ENCODE measurements around the gene NR5A1. TPM values are rescaled to one million over a fixed set of nuclear protein-coding genes. Genes with fewer than 3 reads are reported as not detected.

Gene NR5A1
- polyA plus RNA-seq, 2 donors = 0.02 TPM; not detected in 1

DNA sequence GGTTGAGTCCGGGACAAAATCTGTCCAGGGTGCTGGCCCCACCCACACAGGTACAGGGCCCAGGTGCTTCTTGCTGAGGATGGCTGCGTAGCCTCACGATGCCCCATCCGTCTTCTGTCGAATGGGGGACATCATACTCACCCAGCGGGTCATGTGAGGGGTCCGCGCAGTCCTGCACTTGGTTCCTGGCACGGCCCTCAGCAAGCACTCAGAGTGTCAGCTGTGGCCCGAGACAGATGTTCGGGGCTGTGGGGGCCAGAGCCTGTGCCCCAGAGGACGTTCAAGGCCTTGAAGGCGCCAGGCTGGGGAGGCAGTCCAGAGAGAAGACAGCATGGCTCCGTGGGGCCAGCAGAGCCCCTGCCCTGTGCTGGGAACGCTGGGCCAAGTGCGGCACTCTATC is 27.8 kb downstream of the NR5A1 start:
- H3K27me3 ChIP-seq (ENCODE audit: control insufficient read depth in 1 of 2, insufficient read depth in 2 of 2, low read length in 2 of 2) = peaks cover 0 to 9% of the 10 kb centered on the region in 2 donors
- no peaks in the 10 kb centered on the region for H3K36me3 ChIP-seq (ENCODE audit: control insufficient read depth in 2 of 2, insufficient read depth in 2 of 2, low read length in 1 of 2)
- WGBS, 2 donors = 80 to 83% methylated on average over 16 of the region's 16 CpGs

GRCh38 chr9:124478354-124478753 is 28.8 kb downstream of the NR5A1 start:
- no peaks in the 10 kb centered on the region for H3K4me1 ChIP-seq (ENCODE audit: control insufficient read depth in 2 of 2, insufficient read depth in 2 of 2, low read length in 1 of 2)
- 53 to 58% methylated on average over 12 of the region's 12 CpGs for WGBS, 2 donors
- peaks cover 0 to 9% of the 10 kb centered on the region in 2 donors for H3K27me3 ChIP-seq (ENCODE audit: control insufficient read depth in 1 of 2, insufficient read depth in 2 of 2, low read length in 2 of 2)
- no peaks in the 10 kb centered on the region for H3K9me3 ChIP-seq (ENCODE audit: control insufficient read depth in 2 of 2, insufficient read depth in 1 of 2, low read depth in 1 of 2, low read length in 1 of 2)
- no peak overlapping the region for H3K4me3 ChIP-seq (ENCODE audit: low read depth in 1 of 2, low read length in 2 of 2)
- no peak overlapping the region for H3K27ac ChIP-seq (ENCODE audit: low read depth in 2 of 2, low read length in 1 of 2)
- no peaks in the 10 kb centered on the region for H3K36me3 ChIP-seq (ENCODE audit: control insufficient read depth in 2 of 2, insufficient read depth in 2 of 2, low read length in 1 of 2)

More for the DNA sequence above, 27.8 kb downstream of the NR5A1 start:
- no peaks in the 10 kb centered on the region for H3K9me3 ChIP-seq (ENCODE audit: control insufficient read depth in 2 of 2, insufficient read depth in 1 of 2, low read depth in 1 of 2, low read length in 1 of 2)
- no peaks in the 10 kb centered on the region for H3K4me1 ChIP-seq (ENCODE audit: control insufficient read depth in 2 of 2, insufficient read depth in 2 of 2, low read length in 1 of 2)
- no peak overlapping the region for H3K4me3 ChIP-seq (ENCODE audit: low read depth in 1 of 2, low read length in 2 of 2)
- no peak overlapping the region for H3K27ac ChIP-seq (ENCODE audit: low read depth in 2 of 2, low read length in 1 of 2)

GRCh38 chr9:124477648-124478285 is 29.4 kb downstream of the NR5A1 start:
- Histone ChIP-seq H3K4me3 (ENCODE audit: low read depth in 1 of 2, low read length in 2 of 2) (peak overlapping the region in 1 of 2 donors; percentile 9), H3K4me1 (ENCODE audit: control insufficient read depth in 2 of 2, insufficient read depth in 2 of 2, low read length in 1 of 2) (no peaks in the 10 kb centered on the region), H3K27ac (ENCODE audit: low read depth in 2 of 2, low read length in 1 of 2) (no peak overlapping the region), H3K27me3 (ENCODE audit: control insufficient read depth in 1 of 2, insufficient read depth in 2 of 2, low read length in 2 of 2) (peaks cover 0 to 9% of the 10 kb centered on the region in 2 donors), H3K36me3 (ENCODE audit: control insufficient read depth in 2 of 2, insufficient read depth in 2 of 2, low read length in 1 of 2) (no peaks in the 10 kb centered on the region), H3K9me3 (ENCODE audit: control insufficient read depth in 2 of 2, insufficient read depth in 1 of 2, low read depth in 1 of 2, low read length in 1 of 2) (no peaks in the 10 kb centered on the region)
- 5 to 6% methylated on average over 29 to 53 of the region's 53 CpGs for WGBS, 2 donors

GRCh38 chr9:124477211-124477647 is 30.0 kb downstream of the NR5A1 start:
- Histone ChIP-seq H3K27ac (ENCODE audit: low read depth in 2 of 2, low read length in 1 of 2) (no peak overlapping the region), H3K27me3 (ENCODE audit: control insufficient read depth in 1 of 2, insufficient read depth in 2 of 2, low read length in 2 of 2) (peaks cover 0 to 9% of the 10 kb centered on the region in 2 donors), H3K36me3 (ENCODE audit: control insufficient read depth in 2 of 2, insufficient read depth in 2 of 2, low read length in 1 of 2) (no peaks in the 10 kb centered on the region), H3K4me3 (ENCODE audit: low read depth in 1 of 2, low read length in 2 of 2) (peak overlapping the region in 1 of 2 donors; percentile 9), H3K9me3 (ENCODE audit: control insufficient read depth in 2 of 2, insufficient read depth in 1 of 2, low read depth in 1 of 2, low read length in 1 of 2) (no peaks in the 10 kb centered on the region), H3K4me1 (ENCODE audit: control insufficient read depth in 2 of 2, insufficient read depth in 2 of 2, low read length in 1 of 2) (no peaks in the 10 kb centered on the region)
- WGBS, 2 donors = 25 to 28% methylated on average over 19 of the region's 19 CpGs

DNA sequence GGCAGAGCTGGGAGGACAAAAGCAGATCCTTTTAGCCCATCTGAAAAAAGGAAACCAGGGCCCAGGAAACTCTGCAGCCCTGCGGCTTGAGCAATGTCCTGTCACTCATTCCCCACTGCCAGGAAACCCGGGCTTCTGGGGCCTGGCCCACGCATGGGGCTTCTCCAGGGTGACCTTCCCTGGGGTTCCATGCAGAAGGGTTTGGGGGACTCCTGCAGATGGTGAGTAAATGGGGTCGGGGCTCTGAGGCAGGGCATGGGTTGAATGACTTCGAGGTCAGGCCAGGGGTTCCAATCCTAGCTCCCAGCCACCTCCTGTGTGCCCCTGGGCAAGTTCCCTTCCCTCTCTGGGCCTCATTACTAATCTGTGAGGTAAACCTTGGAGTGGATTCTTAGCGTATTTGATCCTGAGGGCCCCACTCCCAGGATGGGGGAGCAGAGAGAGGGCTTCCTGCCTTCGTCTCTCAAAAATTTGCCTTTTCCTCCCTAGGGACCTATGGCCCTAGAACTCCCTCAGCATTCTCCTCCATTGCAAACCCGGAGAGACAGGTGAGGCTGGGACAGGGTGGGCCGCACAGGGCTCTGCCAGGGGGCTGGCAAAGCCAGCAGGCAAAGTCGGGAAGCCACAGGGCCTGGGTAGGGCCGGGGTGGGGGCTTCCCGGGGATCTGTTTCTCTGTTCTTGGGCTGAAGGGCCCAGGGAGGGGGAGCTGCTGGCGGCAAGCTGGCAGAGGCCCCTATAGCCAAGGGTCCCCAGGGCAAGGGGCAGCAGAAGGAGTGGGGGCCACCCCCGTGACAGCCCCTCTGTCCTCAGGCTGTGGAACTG is 31.1 kb downstream of the NR5A1 start:
- WGBS, 2 donors = 71 to 77% methylated on average over 13 to 14 of the region's 14 CpGs
- Histone ChIP-seq H3K4me3 (ENCODE audit: low read depth in 1 of 2, low read length in 2 of 2) (no peak overlapping the region), H3K4me1 (ENCODE audit: control insufficient read depth in 2 of 2, insufficient read depth in 2 of 2, low read length in 1 of 2) (no peaks in the 10 kb centered on the region), H3K9me3 (ENCODE audit: control insufficient read depth in 2 of 2, insufficient read depth in 1 of 2, low read depth in 1 of 2, low read length in 1 of 2) (no peaks in the 10 kb centered on the region), H3K27ac (ENCODE audit: low read depth in 2 of 2, low read length in 1 of 2) (no peak overlapping the region), H3K36me3 (ENCODE audit: control insufficient read depth in 2 of 2, insufficient read depth in 2 of 2, low read length in 1 of 2) (no peaks in the 10 kb centered on the region), H3K27me3 (ENCODE audit: control insufficient read depth in 1 of 2, insufficient read depth in 2 of 2, low read length in 2 of 2) (peaks cover 0 to 9% of the 10 kb centered on the region in 2 donors)

DNA sequence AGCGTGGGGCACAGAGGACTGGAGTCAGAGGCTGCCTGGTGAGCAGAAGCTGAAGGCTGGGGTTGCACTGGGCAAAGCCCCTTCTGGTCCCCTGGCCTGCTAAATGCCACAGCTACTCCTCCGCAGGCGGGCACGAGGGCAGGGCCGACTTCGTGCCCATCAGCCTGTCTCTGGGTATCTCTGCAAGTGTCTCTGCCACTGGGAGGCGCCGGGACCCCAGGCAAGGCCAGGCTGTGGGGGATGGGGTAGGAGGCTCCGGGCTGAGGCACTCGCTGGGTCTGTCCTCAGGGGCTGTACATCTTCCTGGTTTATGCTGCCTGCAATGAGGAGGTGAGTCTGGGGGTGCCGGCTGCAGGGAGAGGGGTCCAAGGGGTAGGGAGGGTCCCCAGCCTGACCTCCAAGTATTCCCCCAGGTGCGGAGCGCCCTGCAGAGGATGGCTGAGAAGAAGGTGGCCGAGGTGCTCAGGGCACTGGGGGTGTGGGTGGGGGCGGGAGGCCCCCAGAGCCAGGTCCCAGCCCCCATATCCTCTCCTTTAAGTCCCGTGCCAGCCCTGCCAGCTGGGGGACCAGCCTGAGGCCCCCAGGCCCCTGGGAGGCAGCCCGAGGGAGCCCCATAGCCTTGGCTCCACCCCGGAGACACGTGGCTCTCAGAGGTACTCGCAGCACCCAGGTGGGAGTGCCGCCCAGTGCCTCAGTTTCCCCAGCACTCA is 31.9 kb downstream of the NR5A1 start:
- H3K9me3 ChIP-seq (ENCODE audit: control insufficient read depth in 2 of 2, insufficient read depth in 1 of 2, low read depth in 1 of 2, low read length in 1 of 2) = no peaks in the 10 kb centered on the region
- H3K36me3 ChIP-seq (ENCODE audit: control insufficient read depth in 2 of 2, insufficient read depth in 2 of 2, low read length in 1 of 2) = no peaks in the 10 kb centered on the region
- H3K27me3 ChIP-seq (ENCODE audit: control insufficient read depth in 1 of 2, insufficient read depth in 2 of 2, low read length in 2 of 2) = peaks cover 0 to 9% of the 10 kb centered on the region in 2 donors
- H3K4me3 ChIP-seq (ENCODE audit: low read depth in 1 of 2, low read length in 2 of 2) = no peak overlapping the region
- H3K27ac ChIP-seq (ENCODE audit: low read depth in 2 of 2, low read length in 1 of 2) = no peak overlapping the region
- no peaks in the 10 kb centered on the region for H3K4me1 ChIP-seq (ENCODE audit: control insufficient read depth in 2 of 2, insufficient read depth in 2 of 2, low read length in 1 of 2)
- WGBS, 2 donors = 73 to 78% methylated on average over 20 to 21 of the region's 21 CpGs

GRCh38 chr9:124474151-124474550 is 33.0 kb downstream of the NR5A1 start:
- H3K27ac ChIP-seq (ENCODE audit: low read depth in 2 of 2, low read length in 1 of 2) = no peak overlapping the region
- H3K27me3 ChIP-seq (ENCODE audit: control insufficient read depth in 1 of 2, insufficient read depth in 2 of 2, low read length in 2 of 2) = peaks cover 0 to 9% of the 10 kb centered on the region in 2 donors
- WGBS, 2 donors = 79 to 90% methylated on average over 4 of the region's 4 CpGs
- no peak overlapping the region for H3K4me3 ChIP-seq (ENCODE audit: low read depth in 1 of 2, low read length in 2 of 2)
- H3K9me3 ChIP-seq (ENCODE audit: control insufficient read depth in 2 of 2, insufficient read depth in 1 of 2, low read depth in 1 of 2, low read length in 1 of 2) = no peaks in the 10 kb centered on the region
- H3K4me1 ChIP-seq (ENCODE audit: control insufficient read depth in 2 of 2, insufficient read depth in 2 of 2, low read length in 1 of 2) = no peaks in the 10 kb centered on the region
- H3K36me3 ChIP-seq (ENCODE audit: control insufficient read depth in 2 of 2, insufficient read depth in 2 of 2, low read length in 1 of 2) = no peaks in the 10 kb centered on the region

GRCh38 chr9:124473310-124473709 is 33.9 kb downstream of the NR5A1 start:
- WGBS, 2 donors = 77 to 81% methylated on average over 10 of the region's 10 CpGs
- Histone ChIP-seq H3K27me3 (ENCODE audit: control insufficient read depth in 1 of 2, insufficient read depth in 2 of 2, low read length in 2 of 2) (peaks cover 0 to 9% of the 10 kb centered on the region in 2 donors), H3K9me3 (ENCODE audit: control insufficient read depth in 2 of 2, insufficient read depth in 1 of 2, low read depth in 1 of 2, low read length in 1 of 2) (no peaks in the 10 kb centered on the region), H3K4me3 (ENCODE audit: low read depth in 1 of 2, low read length in 2 of 2) (no peak overlapping the region), H3K36me3 (ENCODE audit: control insufficient read depth in 2 of 2, insufficient read depth in 2 of 2, low read length in 1 of 2) (no peaks in the 10 kb centered on the region), H3K4me1 (ENCODE audit: control insufficient read depth in 2 of 2, insufficient read depth in 2 of 2, low read length in 1 of 2) (no peaks in the 10 kb centered on the region), H3K27ac (ENCODE audit: low read depth in 2 of 2, low read length in 1 of 2) (no peak overlapping the region)

GRCh38 chr9:124472770-124473169 is 34.4 kb downstream of the NR5A1 start:
- Histone ChIP-seq H3K27ac (ENCODE audit: low read depth in 2 of 2, low read length in 1 of 2) (no peak overlapping the region), H3K4me1 (ENCODE audit: control insufficient read depth in 2 of 2, insufficient read depth in 2 of 2, low read length in 1 of 2) (no peaks in the 10 kb centered on the region), H3K27me3 (ENCODE audit: control insufficient read depth in 1 of 2, insufficient read depth in 2 of 2, low read length in 2 of 2) (peaks cover 0 to 4% of the 10 kb centered on the region in 2 donors), H3K4me3 (ENCODE audit: low read depth in 1 of 2, low read length in 2 of 2) (no peak overlapping the region), H3K9me3 (ENCODE audit: control insufficient read depth in 2 of 2, insufficient read depth in 1 of 2, low read depth in 1 of 2, low read length in 1 of 2) (no peaks in the 10 kb centered on the region), H3K36me3 (ENCODE audit: control insufficient read depth in 2 of 2, insufficient read depth in 2 of 2, low read length in 1 of 2) (no peaks in the 10 kb centered on the region)
- WGBS, 2 donors = 75 to 82% methylated on average over 7 of the region's 7 CpGs
